ENCODE measurements around the gene MGAT5. TPM values are rescaled to one million over a fixed set of nuclear protein-coding genes. Genes with fewer than 3 reads are reported as not detected.
A peak's percentile ranks its signal among the peaks of the same experiment; 100 is the strongest.

Gene MGAT5, protein sequence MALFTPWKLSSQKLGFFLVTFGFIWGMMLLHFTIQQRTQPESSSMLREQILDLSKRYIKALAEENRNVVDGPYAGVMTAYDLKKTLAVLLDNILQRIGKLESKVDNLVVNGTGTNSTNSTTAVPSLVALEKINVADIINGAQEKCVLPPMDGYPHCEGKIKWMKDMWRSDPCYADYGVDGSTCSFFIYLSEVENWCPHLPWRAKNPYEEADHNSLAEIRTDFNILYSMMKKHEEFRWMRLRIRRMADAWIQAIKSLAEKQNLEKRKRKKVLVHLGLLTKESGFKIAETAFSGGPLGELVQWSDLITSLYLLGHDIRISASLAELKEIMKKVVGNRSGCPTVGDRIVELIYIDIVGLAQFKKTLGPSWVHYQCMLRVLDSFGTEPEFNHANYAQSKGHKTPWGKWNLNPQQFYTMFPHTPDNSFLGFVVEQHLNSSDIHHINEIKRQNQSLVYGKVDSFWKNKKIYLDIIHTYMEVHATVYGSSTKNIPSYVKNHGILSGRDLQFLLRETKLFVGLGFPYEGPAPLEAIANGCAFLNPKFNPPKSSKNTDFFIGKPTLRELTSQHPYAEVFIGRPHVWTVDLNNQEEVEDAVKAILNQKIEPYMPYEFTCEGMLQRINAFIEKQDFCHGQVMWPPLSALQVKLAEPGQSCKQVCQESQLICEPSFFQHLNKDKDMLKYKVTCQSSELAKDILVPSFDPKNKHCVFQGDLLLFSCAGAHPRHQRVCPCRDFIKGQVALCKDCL
- 10 to 100 TPM; 36.9 to 42.2 TPM for total RNA-seq

DNA sequence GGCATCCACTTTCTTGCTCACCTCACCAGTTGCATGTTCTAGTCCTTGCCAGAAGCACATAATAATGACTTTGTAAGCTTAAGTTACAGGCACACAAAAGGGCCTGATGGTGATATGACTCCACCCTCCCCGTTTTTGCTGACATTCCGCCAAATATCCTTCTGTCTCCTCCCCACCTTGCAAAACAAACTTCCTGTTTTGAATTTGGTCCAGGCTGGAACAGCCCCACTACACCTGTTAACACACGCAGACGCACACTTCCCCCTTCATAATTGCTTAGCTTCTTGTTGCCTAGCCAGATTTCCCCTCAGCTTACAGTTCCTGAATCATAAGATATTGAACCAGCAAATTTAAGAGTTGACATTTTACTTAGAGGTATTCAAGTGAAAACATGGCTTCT, at the start of gene MGAT5:
Gene MGAT5 (plus strand): TSS at position 269 of the 400 bp plus-strand sequence. CDS start 332 bp downstream, outside the sequence.
- TF ChIP-seq, protein P1, sequence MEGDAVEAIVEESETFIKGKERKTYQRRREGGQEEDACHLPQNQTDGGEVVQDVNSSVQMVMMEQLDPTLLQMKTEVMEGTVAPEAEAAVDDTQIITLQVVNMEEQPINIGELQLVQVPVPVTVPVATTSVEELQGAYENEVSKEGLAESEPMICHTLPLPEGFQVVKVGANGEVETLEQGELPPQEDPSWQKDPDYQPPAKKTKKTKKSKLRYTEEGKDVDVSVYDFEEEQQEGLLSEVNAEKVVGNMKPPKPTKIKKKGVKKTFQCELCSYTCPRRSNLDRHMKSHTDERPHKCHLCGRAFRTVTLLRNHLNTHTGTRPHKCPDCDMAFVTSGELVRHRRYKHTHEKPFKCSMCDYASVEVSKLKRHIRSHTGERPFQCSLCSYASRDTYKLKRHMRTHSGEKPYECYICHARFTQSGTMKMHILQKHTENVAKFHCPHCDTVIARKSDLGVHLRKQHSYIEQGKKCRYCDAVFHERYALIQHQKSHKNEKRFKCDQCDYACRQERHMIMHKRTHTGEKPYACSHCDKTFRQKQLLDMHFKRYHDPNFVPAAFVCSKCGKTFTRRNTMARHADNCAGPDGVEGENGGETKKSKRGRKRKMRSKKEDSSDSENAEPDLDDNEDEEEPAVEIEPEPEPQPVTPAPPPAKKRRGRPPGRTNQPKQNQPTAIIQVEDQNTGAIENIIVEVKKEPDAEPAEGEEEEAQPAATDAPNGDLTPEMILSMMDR (IDR thresholded peaks at IDR 0.05): no peak

DNA sequence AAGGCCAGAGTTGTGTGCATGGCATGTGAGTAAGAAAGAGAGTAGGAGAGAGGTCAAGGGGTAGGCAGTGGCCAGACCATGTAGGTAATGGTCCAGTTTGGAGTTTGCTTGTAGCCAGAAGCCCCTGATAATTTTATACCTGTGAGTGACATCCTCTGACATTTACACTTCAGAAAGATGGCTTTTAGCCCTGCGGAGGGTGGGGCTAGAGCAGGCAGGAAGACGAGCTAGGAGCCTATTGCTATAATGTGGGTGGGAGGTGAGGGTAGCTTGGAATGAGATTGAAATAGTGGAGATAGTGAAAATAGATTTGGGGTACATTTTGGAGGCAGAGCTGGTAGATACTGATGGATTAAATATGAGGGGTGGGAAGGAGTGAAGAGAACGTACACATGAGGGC, 48.8 kb upstream of the MGAT5 start:
- Mint-ChIP-seq H3K4me3 (no peak overlapping the region), H3K9me3 (no peaks in the 10 kb centered on the region), H3K27me3 (no peaks in the 10 kb centered on the region), H3K36me3 (ENCODE audit: low read depth) (no peaks in the 10 kb centered on the region), H3K4me1 (ENCODE audit: low read depth) (peaks cover 23% of the 10 kb centered on the region), H3K27ac (no peak overlapping the region)
- DNase-seq (peak; percentile 31), ATAC-seq (peak; percentile 59)
- intact Hi-C loops (cut with micrococcal nuclease): loop anchor here (5.0 kb wide), 1 partner anchor 88 kb away; no protein-coding TSS in a partner anchor
- TF ChIP-seq, protein P1 (IDR thresholded peaks at IDR 0.05): no peak
- POLR2A ChIA-PET: interaction anchor here (1.0 to 1.6 kb wide), 5 partner anchors 10 to 84 kb away, joined by 3 to 7 read pairs (median 5); no protein-coding TSS in a partner anchor
- CTCF ChIA-PET: interaction anchor here (0.8 to 4.4 kb wide), 12 partner anchors 7 to 207 kb away, joined by 3 to 95 read pairs (median 8); no protein-coding TSS in a partner anchor

More for the DNA sequence above, at the start of gene MGAT5:
- ChIA-PET CTCF (interaction anchor here (1.0 to 5.5 kb wide), 5 partner anchors 8 to 135 kb away, joined by 3 to 35 read pairs (median 5); no protein-coding TSS in a partner anchor), POLR2A (interaction anchor here (1.0 to 1.5 kb wide), 5 partner anchors 9 to 158 kb away, joined by 3 to 4 read pairs (median 4); no protein-coding TSS in a partner anchor)
- intact Hi-C loops (cut with micrococcal nuclease): loop anchor here (5.0 to 10.0 kb wide), 3 partner anchors 37 to 161 kb away; no protein-coding TSS in a partner anchor
- Mint-ChIP-seq H3K4me3 (no peak within 1 kb of the TSS), H3K27ac (peak within 1 kb of the TSS; percentile 18), H3K9me3 (no peaks in the 10 kb centered on the region), H3K27me3 (no peaks in the 10 kb centered on the region), H3K36me3 (ENCODE audit: low read depth) (peaks cover 26% of the 10 kb centered on the region), H3K4me1 (ENCODE audit: low read depth) (peaks cover 89% of the 10 kb centered on the region)
- ATAC-seq (no peak), DNase-seq (no peak)

DNA sequence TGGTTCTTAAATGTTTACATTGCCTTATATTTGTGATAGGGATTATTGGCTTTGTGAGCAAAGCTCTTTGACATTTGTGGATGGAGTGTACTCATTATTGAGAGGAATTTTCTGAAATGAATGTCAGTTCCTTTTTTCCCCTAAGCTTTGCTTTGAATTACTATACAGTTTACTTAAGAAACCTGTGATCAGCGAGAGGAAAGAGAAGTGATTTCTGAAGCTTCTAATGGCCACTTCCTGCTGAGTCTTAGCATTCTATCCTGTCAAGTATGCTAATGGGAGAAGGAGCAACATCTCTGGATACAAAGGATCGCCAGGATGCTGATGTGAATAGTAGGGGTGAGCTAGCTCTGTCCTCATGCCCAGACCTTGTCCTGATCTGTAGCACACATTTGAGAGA, 47.8 kb upstream of the MGAT5 start:
- ATAC-seq (no peak), DNase-seq (no peak)
- intact Hi-C loops (cut with micrococcal nuclease): loop anchor here (5.0 kb wide), 1 partner anchor 89 kb away; no protein-coding TSS in a partner anchor
- TF ChIP-seq, protein P1 (IDR thresholded peaks at IDR 0.05): no peak
- CTCF ChIA-PET: interaction anchor here (0.8 to 4.4 kb wide), 14 partner anchors 8 to 207 kb away, joined by 3 to 95 read pairs (median 6); no protein-coding TSS in a partner anchor
- peaks cover 16% of the 10 kb centered on the region for H3K4me1 Mint-ChIP-seq (ENCODE audit: low read depth)
- POLR2A ChIA-PET: interaction anchor here (0.8 to 1.8 kb wide), 10 partner anchors 9 to 206 kb away, joined by 3 to 7 read pairs (median 4); no protein-coding TSS in a partner anchor
- H3K27ac Mint-ChIP-seq: no peak overlapping the region
- no peaks in the 10 kb centered on the region for H3K9me3 Mint-ChIP-seq
- H3K36me3 Mint-ChIP-seq (ENCODE audit: low read depth): no peaks in the 10 kb centered on the region
- H3K4me3 Mint-ChIP-seq: no peak overlapping the region
- H3K27me3 Mint-ChIP-seq: no peaks in the 10 kb centered on the region

DNA sequence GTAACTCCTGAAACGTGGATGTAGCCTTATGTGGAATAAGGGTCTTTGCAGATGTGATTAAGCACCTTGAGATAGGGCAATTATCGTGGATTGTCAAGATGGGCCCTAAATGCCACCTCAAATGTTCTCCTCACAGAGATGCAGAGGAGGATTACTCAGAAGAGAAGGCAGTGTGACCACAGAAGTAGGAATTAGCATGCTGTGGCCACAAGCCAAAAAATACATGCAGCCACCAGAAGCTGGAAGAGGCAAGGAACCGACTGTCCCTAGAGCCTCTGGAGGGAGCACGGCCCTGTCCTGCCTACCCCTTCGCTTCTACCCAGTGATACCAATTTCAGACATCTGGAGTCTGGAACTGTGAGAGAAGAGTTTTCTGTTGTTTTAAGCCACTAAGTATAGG, 47.3 kb upstream of the MGAT5 start:
- DNase-seq: peak; percentile 34
- CTCF ChIA-PET: interaction anchor here (0.6 to 4.4 kb wide), 27 partner anchors 9 to 206 kb away, joined by 3 to 95 read pairs (median 5); no protein-coding TSS in a partner anchor
- TF ChIP-seq, protein P1 (IDR thresholded peaks at IDR 0.05): no peak
- no peaks in the 10 kb centered on the region for H3K27me3 Mint-ChIP-seq
- H3K9me3 Mint-ChIP-seq: no peaks in the 10 kb centered on the region
- intact Hi-C loops (cut with micrococcal nuclease): loop anchor here (5.0 kb wide), 1 partner anchor 89 kb away; no protein-coding TSS in a partner anchor
- H3K27ac Mint-ChIP-seq: no peak overlapping the region
- H3K4me1 Mint-ChIP-seq (ENCODE audit: low read depth): peaks cover 11% of the 10 kb centered on the region
- no peaks in the 10 kb centered on the region for H3K36me3 Mint-ChIP-seq (ENCODE audit: low read depth)
- no peak for ATAC-seq
- no peak overlapping the region for H3K4me3 Mint-ChIP-seq
- POLR2A ChIA-PET: interaction anchor here (1.0 to 1.8 kb wide), 6 partner anchors 11 to 206 kb away, joined by 3 to 5 read pairs (median 4); no protein-coding TSS in a partner anchor
